ENCODE measurements around the gene ARHGAP44.

Gene ARHGAP44

DNA sequence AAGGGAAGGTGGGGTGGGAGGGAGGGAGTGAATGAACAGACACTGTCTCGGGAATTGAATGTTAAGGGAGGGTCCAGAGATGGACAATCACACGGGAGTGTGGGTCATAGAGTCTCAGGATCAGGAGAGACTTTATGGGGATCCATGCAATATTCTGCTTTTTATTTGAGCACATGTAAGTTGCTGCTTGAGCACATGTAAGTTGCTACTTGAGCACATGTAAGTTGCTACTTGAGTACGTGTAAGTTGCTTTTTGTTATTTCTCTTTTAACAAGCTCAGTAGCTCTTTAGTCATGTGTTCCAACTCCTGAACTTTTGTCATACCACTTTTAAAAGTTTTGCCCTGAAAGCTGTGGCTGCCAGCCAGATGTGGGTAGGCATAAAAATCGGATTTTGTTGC lies 110.3 kb downstream of the ARHGAP44 start:
- TF ChIP-seq GATA3 (IDR thresholded peaks at IDR 0.05; ENCODE audit: low read depth, low read length) (no peak), GATA2 (IDR thresholded peaks at IDR 0.05; ENCODE audit: low read depth, low read length) (no peak)

DNA sequence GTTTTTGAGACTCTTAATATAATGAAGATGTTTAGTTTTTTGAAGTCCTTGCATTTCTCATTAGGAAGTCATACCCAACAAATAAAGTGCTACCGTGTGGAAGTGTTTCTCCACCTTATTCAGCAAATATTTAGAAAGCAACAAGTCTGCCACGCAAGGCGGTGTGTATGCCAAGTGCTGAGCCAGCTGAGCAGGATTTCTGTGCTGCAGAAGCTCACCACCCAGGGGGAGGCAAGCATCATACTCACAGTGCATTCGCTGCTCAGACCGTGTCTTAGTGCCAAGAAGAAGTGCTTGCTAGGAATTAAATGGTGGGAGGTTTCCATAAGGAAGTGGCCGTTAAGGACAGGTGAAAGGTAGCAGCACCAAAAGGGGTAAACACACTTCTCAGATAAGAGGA lies 111.2 kb downstream of the ARHGAP44 start:
- no peak for TF ChIP-seq GATA2 (IDR thresholded peaks at IDR 0.05; ENCODE audit: low read depth, low read length)
- TF ChIP-seq GATA3 (IDR thresholded peaks at IDR 0.05; ENCODE audit: low read depth, low read length): no peak

DNA sequence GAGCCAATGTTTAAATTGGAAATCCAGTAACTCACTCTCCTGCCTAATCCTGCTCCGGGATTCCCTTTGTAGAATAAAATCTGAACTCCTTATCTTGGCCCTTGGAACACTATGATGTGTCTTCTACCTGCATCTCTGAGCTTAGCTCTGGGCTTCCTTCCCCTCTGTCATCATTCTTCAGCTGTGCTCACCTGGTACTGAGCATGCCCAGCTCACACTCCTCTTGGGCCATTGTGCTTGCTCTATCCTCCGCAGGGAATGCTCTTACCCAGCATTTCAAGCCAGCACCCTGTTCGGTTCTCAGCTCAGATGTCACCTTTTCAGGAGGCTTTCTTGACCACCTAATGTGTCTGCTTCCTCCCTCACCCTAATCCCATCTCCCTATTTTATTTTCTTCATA lies 112.7 kb downstream of the ARHGAP44 start:
- no peak for TF ChIP-seq GATA3 (IDR thresholded peaks at IDR 0.05; ENCODE audit: low read depth, low read length)
- TF ChIP-seq GATA2 (IDR thresholded peaks at IDR 0.05; ENCODE audit: low read depth, low read length): no peak

DNA sequence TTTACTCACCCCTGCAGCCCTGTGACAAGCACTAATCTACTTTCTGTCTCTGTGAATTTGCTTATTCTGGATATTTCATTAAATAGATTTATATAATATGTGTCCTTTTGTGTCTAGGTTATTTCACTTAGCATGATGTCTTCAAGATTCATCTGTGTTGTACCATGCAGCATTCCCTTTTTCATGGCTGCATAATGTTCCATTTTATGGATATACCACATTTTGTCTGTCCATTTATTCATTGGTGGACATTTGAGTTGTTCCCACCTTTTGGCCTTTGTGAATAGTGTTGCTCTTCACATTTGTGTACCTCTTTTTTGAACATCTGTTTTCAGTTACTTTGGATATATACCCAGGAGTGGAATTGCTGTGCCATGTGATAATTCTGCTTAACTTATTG lies 118.2 kb downstream of the ARHGAP44 start:
- TF ChIP-seq GATA2 (IDR thresholded peaks at IDR 0.05; ENCODE audit: low read depth, low read length) (no peak), GATA3 (IDR thresholded peaks at IDR 0.05; ENCODE audit: low read depth, low read length) (no peak)

DNA sequence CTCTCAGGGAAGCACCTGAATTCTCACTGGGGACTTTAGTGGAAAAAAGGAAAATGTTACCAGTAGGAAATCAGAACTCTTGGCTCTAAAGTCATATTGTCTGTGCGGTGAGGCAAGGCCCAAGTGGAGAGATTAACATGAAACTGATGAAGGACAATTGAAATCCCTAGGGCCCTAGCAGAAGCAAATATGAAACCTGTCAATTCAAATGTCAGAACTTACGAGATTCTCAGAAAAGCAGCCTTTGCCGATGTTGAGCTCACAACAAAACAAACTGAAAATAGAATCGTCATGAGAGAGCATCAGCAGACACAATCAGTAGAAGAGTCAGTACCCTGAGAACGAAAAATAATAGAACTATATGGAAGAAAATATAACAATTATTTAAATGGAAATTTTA lies 119.7 kb downstream of the ARHGAP44 start:
- TF ChIP-seq GATA3 (IDR thresholded peaks at IDR 0.05; ENCODE audit: low read depth, low read length): no peak
- no peak for TF ChIP-seq GATA2 (IDR thresholded peaks at IDR 0.05; ENCODE audit: low read depth, low read length)

DNA sequence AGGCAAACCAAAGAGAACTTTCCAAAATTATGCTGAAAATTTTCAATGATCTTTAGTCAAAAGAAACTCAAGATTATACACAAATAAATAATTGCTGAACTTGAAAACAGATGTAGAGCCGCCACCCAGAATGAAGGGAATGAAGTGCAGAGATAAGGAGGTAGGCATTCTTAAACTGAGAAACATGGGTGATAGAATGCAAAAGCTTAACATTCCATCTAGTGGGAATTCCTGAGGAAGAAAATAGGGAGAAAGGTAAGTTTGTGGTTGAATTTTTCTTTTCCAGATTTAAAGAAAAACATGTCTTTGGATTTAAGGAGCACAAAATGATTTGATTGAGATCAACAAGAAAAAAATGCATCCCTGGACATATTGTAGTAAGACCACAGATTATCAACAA lies 120.2 kb downstream of the ARHGAP44 start:
- no peak for TF ChIP-seq GATA2 (IDR thresholded peaks at IDR 0.05; ENCODE audit: low read depth, low read length)
- TF ChIP-seq GATA3 (IDR thresholded peaks at IDR 0.05; ENCODE audit: low read depth, low read length): no peak

DNA sequence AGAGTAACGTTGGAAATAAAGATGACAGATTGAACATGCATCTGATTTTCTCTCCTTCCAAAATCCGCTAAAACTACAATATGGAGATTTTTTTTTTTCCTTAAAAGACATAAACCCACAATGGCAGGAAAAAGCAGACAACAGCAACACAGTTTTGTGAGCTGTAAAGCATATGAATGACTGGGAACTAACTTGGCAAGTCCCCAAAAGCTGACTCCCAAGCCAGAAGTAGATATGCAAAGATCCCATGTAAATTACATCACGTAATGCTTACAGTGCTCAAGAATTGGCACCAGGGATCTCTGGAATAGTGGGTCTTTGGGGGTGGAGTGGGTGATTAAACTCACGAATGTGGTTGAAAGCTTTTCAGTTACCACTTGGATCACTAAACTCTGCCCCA lies 121.9 kb downstream of the ARHGAP44 start:
- no peak for TF ChIP-seq GATA2 (IDR thresholded peaks at IDR 0.05; ENCODE audit: low read depth, low read length)

DNA sequence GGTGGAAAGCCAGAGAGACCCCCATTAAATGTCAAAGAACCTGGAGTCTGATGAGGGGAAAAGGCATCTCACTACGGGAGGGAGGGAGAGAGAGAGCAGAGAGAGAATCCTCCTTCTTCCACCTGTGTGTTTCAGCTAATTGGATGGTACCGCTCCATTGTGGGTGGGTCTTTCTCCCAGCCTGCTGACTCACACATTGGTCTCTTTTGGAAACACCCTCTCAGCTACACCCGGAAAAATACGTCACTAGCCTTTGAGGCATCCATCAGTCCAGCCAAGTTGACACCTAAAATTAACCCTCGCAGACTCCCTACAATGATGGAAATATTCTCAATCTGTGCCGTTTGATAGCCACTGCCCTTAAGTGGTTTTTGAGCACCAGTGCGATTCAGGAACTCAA lies 128.1 kb downstream of the ARHGAP44 start:
- TF ChIP-seq GATA2 (IDR thresholded peaks at IDR 0.05; ENCODE audit: low read depth, low read length) (no peak), GATA3 (IDR thresholded peaks at IDR 0.05; ENCODE audit: low read depth, low read length) (no peak)

DNA sequence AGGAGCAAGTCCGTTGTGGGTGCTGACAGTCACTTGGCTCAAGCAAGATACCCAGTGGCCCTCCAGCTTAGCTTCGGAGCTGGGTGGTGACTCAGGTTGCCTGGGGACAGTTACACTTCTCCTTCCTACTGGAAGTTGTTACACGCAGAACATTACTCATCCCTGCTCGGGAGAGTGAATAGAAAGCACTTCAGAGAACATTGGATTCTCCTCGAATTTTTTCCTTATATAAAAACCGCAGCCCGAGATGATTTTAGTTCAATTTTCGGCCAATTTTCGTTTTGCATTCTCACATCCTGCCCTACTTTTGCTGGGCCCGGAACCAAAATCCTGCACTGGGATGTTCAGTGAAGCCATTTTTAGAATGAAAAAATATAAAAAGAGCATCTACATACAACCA lies 128.8 kb downstream of the ARHGAP44 start:
- no peak for TF ChIP-seq GATA3 (IDR thresholded peaks at IDR 0.05; ENCODE audit: low read depth, low read length)
- TF ChIP-seq GATA2 (IDR thresholded peaks at IDR 0.05; ENCODE audit: low read depth, low read length): no peak

DNA sequence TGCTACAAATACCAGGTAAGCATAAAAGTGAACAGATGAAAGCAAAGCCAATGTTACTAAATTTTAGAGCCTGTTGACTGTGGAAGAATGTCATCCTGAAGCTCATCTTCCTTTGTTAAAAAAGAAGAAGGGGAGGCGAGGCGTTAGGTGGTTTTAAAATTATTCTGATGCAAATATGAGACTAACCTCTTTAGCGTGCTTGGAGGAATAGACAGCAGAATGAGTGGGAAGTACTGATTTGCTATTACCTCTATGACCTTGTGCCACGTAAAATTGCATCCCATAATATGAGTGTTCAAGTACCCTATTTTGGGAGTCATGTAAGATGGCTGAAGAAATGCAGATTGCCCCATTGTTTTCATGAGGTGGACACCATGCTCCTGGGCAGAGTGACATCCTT lies 132.8 kb downstream of the ARHGAP44 start:
- TF ChIP-seq GATA2 (IDR thresholded peaks at IDR 0.05; ENCODE audit: low read depth, low read length) (no peak), GATA3 (IDR thresholded peaks at IDR 0.05; ENCODE audit: low read depth, low read length) (no peak)

DNA sequence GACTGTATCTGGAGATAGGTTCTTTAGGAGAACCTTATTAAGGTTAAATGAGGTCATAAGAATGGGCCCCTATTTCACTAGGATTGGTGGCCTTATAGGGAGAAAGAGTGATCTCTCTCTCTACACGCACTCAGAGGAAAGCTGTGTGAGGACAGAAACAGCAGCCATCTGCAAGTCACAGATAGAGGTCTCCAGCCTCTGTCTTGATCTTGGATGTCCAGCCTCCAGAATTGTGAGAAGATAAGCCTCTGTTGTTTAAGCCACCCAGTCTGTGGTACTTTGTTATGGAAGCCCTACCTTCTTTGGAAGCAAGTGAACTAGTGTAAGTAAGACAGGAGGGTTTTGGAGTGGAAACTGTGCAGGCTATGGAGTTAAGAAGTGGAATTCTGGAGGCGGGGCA lies 135.3 kb downstream of the ARHGAP44 start:
- TF ChIP-seq GATA2 (IDR thresholded peaks at IDR 0.05; ENCODE audit: low read depth, low read length) (no peak), GATA3 (IDR thresholded peaks at IDR 0.05; ENCODE audit: low read depth, low read length) (no peak)

DNA sequence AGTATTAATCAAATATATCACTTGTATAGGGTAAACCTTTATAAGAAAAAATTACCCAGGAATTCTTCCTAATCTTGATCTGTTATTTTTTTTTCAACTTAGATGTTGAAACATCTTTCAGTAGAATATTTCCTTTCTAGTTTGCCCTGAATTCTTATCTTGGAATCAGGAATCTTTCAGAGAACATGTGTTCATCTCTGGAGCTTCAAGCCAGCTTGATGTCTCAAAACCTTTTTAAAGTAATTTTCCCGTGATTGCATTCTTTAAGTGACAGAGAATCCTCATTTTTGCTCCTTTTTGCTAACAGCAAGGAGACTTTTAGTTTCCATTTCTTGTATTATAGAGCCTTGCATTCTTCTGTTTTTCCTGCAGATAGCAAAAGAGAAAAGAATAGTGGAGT lies 137.7 kb downstream of the ARHGAP44 start:
- TF ChIP-seq GATA3 (IDR thresholded peaks at IDR 0.05; ENCODE audit: low read depth, low read length): no peak
- no peak for TF ChIP-seq GATA2 (IDR thresholded peaks at IDR 0.05; ENCODE audit: low read depth, low read length)

DNA sequence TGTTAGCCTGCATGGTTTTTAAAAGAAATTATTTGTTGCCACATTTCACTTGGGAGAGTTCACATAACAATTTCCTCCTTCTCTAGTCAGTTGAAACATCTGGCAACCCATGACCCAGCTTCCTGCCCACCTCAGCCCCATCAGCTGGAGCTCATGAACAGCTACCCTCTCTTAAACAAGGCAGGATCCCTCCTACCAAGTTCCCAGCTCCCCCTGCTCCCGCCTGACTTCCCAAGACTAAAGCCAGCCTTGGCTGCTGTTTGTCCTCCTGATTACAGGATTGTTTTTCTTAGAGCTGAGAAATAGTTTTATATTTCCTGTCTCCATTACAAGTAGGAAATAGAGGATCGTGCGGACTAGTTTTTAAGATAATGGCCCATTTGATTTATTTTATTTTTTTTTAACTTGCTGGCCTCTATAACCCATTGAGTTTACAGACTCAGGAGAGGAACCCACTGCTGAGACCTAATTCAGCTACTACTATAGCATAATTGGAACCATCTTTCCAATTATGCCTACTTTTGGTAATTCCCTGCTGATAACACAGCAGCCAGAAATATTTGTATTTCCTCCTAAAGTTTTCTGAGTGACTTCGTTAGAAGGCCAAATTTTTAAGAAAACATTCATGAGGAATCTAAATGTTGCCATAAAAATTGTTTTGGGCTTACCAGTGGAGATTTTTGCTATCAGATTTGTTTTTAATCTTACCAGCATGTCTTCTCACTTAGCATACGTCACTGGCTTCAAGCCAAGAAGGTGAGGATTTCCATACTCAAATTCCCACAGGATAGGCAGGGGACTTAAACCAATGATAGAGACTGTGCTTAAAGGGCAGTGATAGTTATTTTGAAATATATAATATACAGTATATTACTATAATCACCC lies 138.5 kb downstream of the ARHGAP44 start:
- no peak for TF ChIP-seq GATA2 (IDR thresholded peaks at IDR 0.05; ENCODE audit: low read depth, low read length)
- TF ChIP-seq GATA3 (IDR thresholded peaks at IDR 0.05; ENCODE audit: low read depth, low read length): no peak

DNA sequence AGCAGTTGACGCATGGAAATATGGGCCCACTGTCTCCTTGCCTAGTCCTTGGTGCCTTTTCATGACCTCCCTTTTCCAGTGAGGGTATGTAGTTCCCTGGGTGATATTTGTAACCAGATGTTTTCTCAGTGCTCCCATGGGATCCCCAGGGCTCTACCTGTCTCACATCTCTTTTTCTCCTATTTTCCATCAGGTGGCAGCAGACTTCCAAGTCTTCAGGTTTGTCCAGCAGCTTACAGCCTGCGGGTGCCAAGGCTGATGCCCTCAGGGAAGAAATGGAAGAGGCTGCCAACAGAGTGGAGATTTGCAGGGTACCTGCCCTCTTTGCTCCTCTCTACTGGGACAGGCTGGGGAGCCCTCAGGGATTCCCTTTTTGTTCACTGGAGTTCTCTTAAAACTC lies 139.4 kb downstream of the ARHGAP44 start:
- TF ChIP-seq GATA2 (IDR thresholded peaks at IDR 0.05; ENCODE audit: low read depth, low read length): no peak
- TF ChIP-seq GATA3 (IDR thresholded peaks at IDR 0.05; ENCODE audit: low read depth, low read length): no peak

DNA sequence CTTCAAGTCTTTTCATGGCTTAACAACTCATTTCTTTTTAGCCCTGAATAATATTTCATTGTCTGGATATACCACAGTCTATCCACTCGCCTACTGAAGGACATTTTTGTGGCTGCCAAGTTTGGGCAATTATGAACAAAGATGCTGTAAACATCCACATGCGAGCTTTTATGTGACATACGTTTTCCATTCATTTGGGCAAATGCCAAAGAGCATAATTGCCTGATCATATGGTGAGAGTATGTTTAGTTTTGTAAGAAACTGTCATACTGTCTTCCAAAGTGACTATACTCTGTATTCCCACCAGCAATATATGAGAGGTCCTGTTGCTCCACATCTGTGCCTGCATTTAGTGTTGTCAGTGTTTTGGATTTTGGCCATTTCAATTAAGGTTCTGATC lies 147.2 kb downstream of the ARHGAP44 start:
- no peak for TF ChIP-seq GATA2 (IDR thresholded peaks at IDR 0.05; ENCODE audit: low read depth, low read length)

DNA sequence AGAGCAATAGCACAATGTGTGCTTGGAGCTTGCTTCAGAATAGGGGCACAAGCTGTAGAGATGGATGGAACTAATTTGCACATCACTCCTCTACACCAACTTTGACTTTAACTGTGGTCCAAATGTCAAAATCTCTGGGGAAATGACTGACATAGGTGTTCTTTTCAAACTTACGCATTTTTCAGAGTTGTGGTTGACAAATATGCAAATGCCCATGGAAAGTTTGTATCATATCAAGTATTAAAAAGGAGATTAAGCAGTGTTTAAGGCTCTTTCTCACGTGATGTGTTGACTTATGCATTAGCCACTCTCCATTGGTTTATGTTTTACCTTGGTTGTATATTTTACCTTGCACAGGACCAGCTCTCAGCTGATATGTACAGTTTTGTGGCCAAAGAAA lies 151.4 kb downstream of the ARHGAP44 start:
- TF ChIP-seq GATA3 (IDR thresholded peaks at IDR 0.05; ENCODE audit: low read depth, low read length): no peak
